Ammon's horn (tissue), 1 donor: Measurements from ENCODE around the gene CACNA1C.

Source experiments
- DNase-seq: peaks from one replicate; pipeline ENCODE4 v3.0.0-alpha.2; 2016; ENCODE audit warnings: low spot score

Gene CACNA1C

DNA sequence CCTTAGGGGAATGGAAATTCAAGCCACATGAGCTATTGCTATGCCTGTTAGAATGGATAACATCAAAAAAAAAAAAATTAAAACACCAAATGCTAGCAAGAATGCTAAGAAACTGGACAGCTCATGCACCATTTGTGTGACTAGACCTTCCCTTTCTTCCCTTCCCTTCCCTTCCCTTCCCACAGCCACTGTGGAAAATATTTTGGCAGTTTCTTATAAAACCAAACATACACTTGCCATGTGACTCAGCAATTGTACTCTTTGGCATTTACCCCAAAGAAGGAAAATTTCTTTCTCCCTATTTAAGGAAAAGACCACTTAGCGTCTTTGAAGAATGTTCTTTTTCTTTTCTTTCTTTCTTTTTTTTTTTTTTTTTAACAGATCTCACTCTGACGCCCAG lies 692.9 kb downstream of the CACNA1C start:
- DNase-seq = no peak
